Measurements from ENCODE around the gene DNASE1L1.

GRCh38 chrX:154382483-154383069, 26.5 kb downstream of the DNASE1L1 start:
- no peak for TF ChIP-seq CTCF (IDR thresholded peaks at IDR 0.05; ENCODE audit: insufficient read depth, low read depth, low read length)
- TF ChIP-seq EZH2 (IDR thresholded peaks at IDR 0.05; ENCODE audit: insufficient read depth, low read length) = no peak
